NK-92 treated with Interleukin-12 subunit alpha and Interleukin-12 subunit beta, amount 100 ng/mL, for 24 hours (cell line): ENCODE measurements around the gene CAMK2G.
"Not testable (repeated sequence)": the region's sequence is repeated elsewhere in the genome, so short reads cannot be mapped to it uniquely, and the experiment has no call there.

Source experiments
- DNase-seq: peaks from one replicate; lab custom pipeline; 2025; lab: John Stamatoyannopoulos, UW

CAMK2G gene

GRCh38 chr10:73902351-73902750 lies 28.0 kb upstream of the CAMK2G start:
- DNase-seq: no peak

- no peak for DNase-seq
Measured at GRCh38 chr10:73901261-73901660, 26.9 kb upstream of the CAMK2G start.

- DNase-seq: no peak
Measured at GRCh38 chr10:73900064-73900463, 25.7 kb upstream of the CAMK2G start.

GRCh38 chr10:73899423-73899822 lies 25.1 kb upstream of the CAMK2G start:
- DNase-seq: no peak

- no peak for DNase-seq
Measured at GRCh38 chr10:73898730-73899410, 24.5 kb upstream of the CAMK2G start.

GRCh38 chr10:73897693-73898092 lies 23.3 kb upstream of the CAMK2G start:
- no peak for DNase-seq

- DNase-seq: not testable (repeated sequence)
Measured at GRCh38 chr10:73895381-73895780, 21.0 kb upstream of the CAMK2G start.

GRCh38 chr10:73894245-73894971 lies 20.1 kb upstream of the CAMK2G start:
- peak; percentile 72 for DNase-seq

- DNase-seq: no peak
Measured at GRCh38 chr10:73893426-73893825, 19.1 kb upstream of the CAMK2G start.

- DNase-seq: no peak
Measured at GRCh38 chr10:73892310-73893030, 18.1 kb upstream of the CAMK2G start.

- no peak for DNase-seq
Measured at GRCh38 chr10:73891540-73891939, 17.2 kb upstream of the CAMK2G start.

- DNase-seq: not testable (repeated sequence)
Measured at GRCh38 chr10:73890830-73891229, 16.5 kb upstream of the CAMK2G start.

GRCh38 chr10:73890261-73890660 lies 15.9 kb upstream of the CAMK2G start:
- DNase-seq: no peak

GRCh38 chr10:73889416-73889815 lies 15.1 kb upstream of the CAMK2G start:
- not testable (repeated sequence) for DNase-seq

GRCh38 chr10:73889014-73889413 lies 14.7 kb upstream of the CAMK2G start:
- DNase-seq: no peak

GRCh38 chr10:73888514-73888913 lies 14.2 kb upstream of the CAMK2G start:
- DNase-seq: no peak

GRCh38 chr10:73887294-73888039 lies 13.1 kb upstream of the CAMK2G start:
- DNase-seq: no peak

GRCh38 chr10:73886661-73887293 lies 12.4 kb upstream of the CAMK2G start:
- DNase-seq: no peak

GRCh38 chr10:73886085-73886529 lies 11.8 kb upstream of the CAMK2G start:
- DNase-seq: peak; percentile 57

GRCh38 chr10:73884017-73884416 lies 9.7 kb upstream of the CAMK2G start:
- no peak for DNase-seq

GRCh38 chr10:73881221-73881919 lies 7.0 kb upstream of the CAMK2G start:
- DNase-seq: no peak
